ENCODE results near the gene RTRAF.

- TF ChIP-seq CTCF (conservative IDR thresholded peaks at IDR 0.05; ENCODE audit: low read depth, low read length) (no peak), EZH2phosphoT487 (IDR thresholded peaks at IDR 0.05; ENCODE audit: borderline replicate concordance, low read length) (no peak), EZH2 (IDR thresholded peaks at IDR 0.05; ENCODE audit: low read length, unreplicated experiment) (no peak)
Measured at GRCh38 chr14:52058341-52058740, 69.0 kb downstream of the RTRAF start.
